Measurements from ENCODE around the gene LRP1B.
"Not testable (repeated sequence)": the region's sequence is repeated elsewhere in the genome, so short reads cannot be mapped to it uniquely, and the experiment has no call there.

Gene LRP1B

GRCh38 chr2:141200191-141200590, 930.6 kb downstream of the LRP1B start:
- DNase-seq = no peak

- no peak for DNase-seq
Measured at GRCh38 chr2:141199711-141200110, 931.1 kb downstream of the LRP1B start.

GRCh38 chr2:141195087-141195486, 935.7 kb downstream of the LRP1B start:
- DNase-seq = no peak

GRCh38 chr2:141187075-141187439, 943.8 kb downstream of the LRP1B start:
- DNase-seq = no peak

GRCh38 chr2:141186413-141187074, 944.3 kb downstream of the LRP1B start:
- no peak for DNase-seq

- DNase-seq = no peak
Measured at GRCh38 chr2:141182246-141182645, 948.6 kb downstream of the LRP1B start.

- not testable (repeated sequence) for DNase-seq
Measured at GRCh38 chr2:141169117-141169516, 961.7 kb downstream of the LRP1B start.

- DNase-seq = no peak
Measured at GRCh38 chr2:141162314-141162713, 968.5 kb downstream of the LRP1B start.

- no peak for DNase-seq
Measured at GRCh38 chr2:141151611-141152286, 979.1 kb downstream of the LRP1B start.

GRCh38 chr2:141142025-141142424, 988.8 kb downstream of the LRP1B start:
- DNase-seq = no peak

- DNase-seq = no peak
Measured at GRCh38 chr2:141137122-141137693, 993.6 kb downstream of the LRP1B start.

GRCh38 chr2:141133883-141134282, 996.9 kb downstream of the LRP1B start:
- no peak for DNase-seq

GRCh38 chr2:141125432-141125831, 1005.4 kb downstream of the LRP1B start:
- no peak for DNase-seq

GRCh38 chr2:141118836-141119235, 1012.0 kb downstream of the LRP1B start:
- DNase-seq = no peak

GRCh38 chr2:141113301-141113700, 1017.5 kb downstream of the LRP1B start:
- DNase-seq = no peak

- no peak for DNase-seq
Measured at GRCh38 chr2:141109633-141110032, 1021.2 kb downstream of the LRP1B start.

GRCh38 chr2:141105763-141106162, 1025.1 kb downstream of the LRP1B start:
- no peak for DNase-seq

GRCh38 chr2:141103216-141103615, 1027.6 kb downstream of the LRP1B start:
- DNase-seq = no peak

- no peak for DNase-seq
Measured at GRCh38 chr2:141079231-141079630, 1051.6 kb downstream of the LRP1B start.

GRCh38 chr2:141075753-141076152, 1055.1 kb downstream of the LRP1B start:
- DNase-seq = no peak

GRCh38 chr2:141068053-141068682, 1062.6 kb downstream of the LRP1B start:
- no peak for DNase-seq

GRCh38 chr2:141065042-141065441, 1065.8 kb downstream of the LRP1B start:
- no peak for DNase-seq

- DNase-seq = no peak
Measured at GRCh38 chr2:141063406-141063805, 1067.4 kb downstream of the LRP1B start.

- DNase-seq = no peak
Measured at GRCh38 chr2:141062443-141062842, 1068.4 kb downstream of the LRP1B start.
